H9 (cell line): ENCODE results near the gene PUM1. TPM values are rescaled to one million over a fixed set of nuclear protein-coding genes. Genes with fewer than 3 reads are reported as not detected.

ENCODE experiments used
- DNase-seq: peaks from one replicate; pipeline ENCODE4 v3.0.0-alpha.2; 2017
- H2AFZ ChIP-seq: one replicate; pipeline ENCODE4 v1.6.1; 2013; ENCODE audit warnings: mild to moderate bottlenecking, low read length, control low read depth, moderate library complexity
- H2AK5ac ChIP-seq: 2 replicates; pipeline ENCODE4 v1.6.1; 2013; ENCODE audit warnings: low read length, control low read depth, mixed read lengths; ENCODE audit not compliant: insufficient read length
- H2BK120ac ChIP-seq: one replicate; pipeline ENCODE4 v1.6.1; 2013; ENCODE audit warnings: low read depth, mild to moderate bottlenecking, low read length, control low read depth, inconsistent platforms; ENCODE audit not compliant: poor library complexity, severe bottlenecking
- H2BK12ac ChIP-seq: 2 replicates; pipeline ENCODE4 v1.6.1; 2013; ENCODE audit warnings: low read length, control low read depth, mixed read lengths, low read depth; ENCODE audit not compliant: insufficient read length
- H2BK15ac ChIP-seq: 2 replicates; pipeline ENCODE4 v1.6.1; 2013; ENCODE audit warnings: low read depth, low read length, control low read depth
- H2BK20ac ChIP-seq: one replicate; pipeline ENCODE4 v1.6.1; 2013; ENCODE audit warnings: low read depth, mild to moderate bottlenecking, low read length, control low read depth, inconsistent platforms; ENCODE audit not compliant: poor library complexity, severe bottlenecking
- H2BK5ac ChIP-seq: 2 replicates; pipeline ENCODE4 v1.6.1; 2013; ENCODE audit warnings: low read length, control low read depth, mixed read lengths; ENCODE audit not compliant: insufficient read length
- H3K14ac ChIP-seq: 2 replicates; pipeline ENCODE4 v1.6.1; 2013; ENCODE audit warnings: low read length, control low read depth; ENCODE audit not compliant: insufficient read depth
- H3K18ac ChIP-seq: 2 replicates; pipeline ENCODE4 v1.6.1; 2013; ENCODE audit warnings: low read depth, mild to moderate bottlenecking, mixed read lengths, low read length, control low read depth; ENCODE audit not compliant: insufficient read length
- H3K23ac ChIP-seq: 2 replicates; pipeline ENCODE4 v1.6.1; 2013; ENCODE audit warnings: low read length, control low read depth, mixed read lengths, low read depth; ENCODE audit not compliant: insufficient read length
- H3K23me2 ChIP-seq: 2 replicates; pipeline ENCODE4 v1.6.1; 2013; ENCODE audit warnings: low read depth, mild to moderate bottlenecking, mixed read lengths, low read length, control low read depth; ENCODE audit not compliant: insufficient read length, poor library complexity, severe bottlenecking
- H3K27ac ChIP-seq: 2 replicates; pipeline ENCODE4 v1.5.1; 2013; ENCODE audit warnings: low read length, control low read depth, mixed read lengths, low read depth; ENCODE audit not compliant: insufficient read length
- H3K27me3 ChIP-seq: 2 replicates; pipeline ENCODE4 v1.6.1; 2013; ENCODE audit warnings: low read length, control low read depth, inconsistent platforms; ENCODE audit not compliant: insufficient read depth
- H3K4ac ChIP-seq: 2 replicates; pipeline ENCODE4 v1.6.1; 2013; ENCODE audit warnings: low read depth, mild to moderate bottlenecking, control low read depth, inconsistent platforms, low read length, moderate library complexity
- H3K4me1 ChIP-seq: 2 replicates; pipeline ENCODE4 v1.6.1; 2013; ENCODE audit warnings: low read length, control low read depth, inconsistent platforms; ENCODE audit not compliant: insufficient read depth
- H3K4me2 ChIP-seq: 2 replicates; pipeline ENCODE4 v1.6.1; 2013; ENCODE audit warnings: low read length, control low read depth, mixed read lengths; ENCODE audit not compliant: insufficient read length, insufficient read depth
- H3K56ac ChIP-seq: 2 replicates; pipeline ENCODE4 v1.6.1; 2013; ENCODE audit warnings: low read depth, mild to moderate bottlenecking, mixed read lengths, low read length, control low read depth; ENCODE audit not compliant: insufficient read length
- H3K79me1 ChIP-seq: 2 replicates; pipeline ENCODE4 v1.6.1; 2013; ENCODE audit warnings: low read depth, mild to moderate bottlenecking, moderate library complexity, low read length, control low read depth, inconsistent platforms; ENCODE audit not compliant: insufficient read depth, poor library complexity, severe bottlenecking
- H3K79me2 ChIP-seq: 2 replicates; pipeline ENCODE4 v1.6.1; 2013; ENCODE audit warnings: low read length, control low read depth, inconsistent platforms; ENCODE audit not compliant: insufficient read depth
- H3K9ac ChIP-seq: 2 replicates; pipeline ENCODE4 v1.6.1; 2013; ENCODE audit warnings: low read length, control low read depth, mixed read lengths; ENCODE audit not compliant: insufficient read length; ENCODE audit errors: extremely low read depth
- H3K9me3 ChIP-seq: one replicate; pipeline ENCODE4 v1.6.1; 2013; ENCODE audit warnings: low read depth, low read length, inconsistent platforms; ENCODE audit not compliant: control insufficient read depth
- H3T11ph ChIP-seq: one replicate; pipeline ENCODE4 v1.6.1; 2013; ENCODE audit warnings: mild to moderate bottlenecking, low read length, control low read depth, inconsistent platforms
- H4K20me1 ChIP-seq: one replicate; pipeline ENCODE4 v1.6.1; 2013; ENCODE audit not compliant: control insufficient read depth, insufficient read length, insufficient read depth
- H4K5ac ChIP-seq: 2 replicates; pipeline ENCODE4 v1.6.1; 2013; ENCODE audit warnings: low read depth, mild to moderate bottlenecking, mixed read lengths, low read length, control low read depth; ENCODE audit not compliant: insufficient read length
- H4K8ac ChIP-seq: replicated peaks from 2 replicates; pipeline ENCODE4 v1.6.1; 2013; ENCODE audit warnings: low read length, control low read depth, mixed read lengths, low read depth; ENCODE audit not compliant: insufficient read length
- H4K91ac ChIP-seq: 2 replicates; pipeline ENCODE4 v1.6.1; 2013; ENCODE audit warnings: low read depth, mild to moderate bottlenecking, moderate library complexity, mixed read lengths, low read length, control low read depth; ENCODE audit not compliant: insufficient read length
- H3K27ac Mint-ChIP-seq, 3 experiments: 2 replicates in 2 of 3; 3 replicates in 1 of 3; pipeline ENCODE4 v1.8.0; 2020 to 2021; ENCODE audit warnings: mixed read lengths in 3 of 3, mild to moderate bottlenecking in 1 of 3, moderate library complexity in 1 of 3
- H3K27me3 Mint-ChIP-seq: 2 replicates; pipeline ENCODE4 v1.8.0; 2021; ENCODE audit warnings: low read depth, mild to moderate bottlenecking, moderate library complexity, mixed read lengths
- H3K36me3 Mint-ChIP-seq, 3 experiments: 2 replicates in 2 of 3; 3 replicates in 1 of 3; pipeline ENCODE4 v1.8.0; 2020 to 2021; ENCODE audit warnings: low read depth in 3 of 3, mixed read lengths in 3 of 3; ENCODE audit not compliant: insufficient read depth in 1 of 3
- H3K4me1 Mint-ChIP-seq, 2 experiments: 2 replicates each; pipeline ENCODE4 v1.8.0; 2020; ENCODE audit warnings: mixed read lengths in 2 of 2
- H3K4me3 Mint-ChIP-seq, 2 experiments: 2 replicates in 1 of 2; 3 replicates in 1 of 2; pipeline ENCODE4 v1.8.0; 2020 to 2021; ENCODE audit warnings: mild to moderate bottlenecking in 2 of 2, mixed read lengths in 2 of 2, moderate library complexity in 1 of 2
- H3K9me3 Mint-ChIP-seq, 2 experiments: 2 replicates in 1 of 2; 3 replicates in 1 of 2; pipeline ENCODE4 v1.8.0; 2020; ENCODE audit warnings: mild to moderate bottlenecking in 2 of 2, mixed read lengths in 2 of 2, moderate library complexity in 1 of 2
- CTCF ChIP-seq: fragments of 200-600 bp; sonication (generic); conservative IDR thresholded peaks from 3 replicates; pipeline ENCODE4 v1.8.0; 2021; ENCODE audit warnings: antibody characterized with exemption, mild to moderate bottlenecking
- WGBS: extraction: QIAGEN DNeasy Blood & Tissue Kit; methylation state at CpG from one replicate; pipeline ENCODE4 v1.1.7; 2013; ENCODE audit warnings: missing lambda C conversion rate, low lambda C conversion rate, mixed read lengths; ENCODE audit not compliant: insufficient read length; ENCODE audit errors: extremely low coverage; 5-methylcytosine and 5-hydroxymethylcytosine counted together
- total RNA-seq: library from RNA; stranded (reverse); gene quantifications from 2 replicates; pipeline ENCODE4 v1.2.1, GENCODE V29; 2021

PUM1 gene
- total RNA-seq, 1 experiment from 2014 or later: 164 TPM

DNA sequence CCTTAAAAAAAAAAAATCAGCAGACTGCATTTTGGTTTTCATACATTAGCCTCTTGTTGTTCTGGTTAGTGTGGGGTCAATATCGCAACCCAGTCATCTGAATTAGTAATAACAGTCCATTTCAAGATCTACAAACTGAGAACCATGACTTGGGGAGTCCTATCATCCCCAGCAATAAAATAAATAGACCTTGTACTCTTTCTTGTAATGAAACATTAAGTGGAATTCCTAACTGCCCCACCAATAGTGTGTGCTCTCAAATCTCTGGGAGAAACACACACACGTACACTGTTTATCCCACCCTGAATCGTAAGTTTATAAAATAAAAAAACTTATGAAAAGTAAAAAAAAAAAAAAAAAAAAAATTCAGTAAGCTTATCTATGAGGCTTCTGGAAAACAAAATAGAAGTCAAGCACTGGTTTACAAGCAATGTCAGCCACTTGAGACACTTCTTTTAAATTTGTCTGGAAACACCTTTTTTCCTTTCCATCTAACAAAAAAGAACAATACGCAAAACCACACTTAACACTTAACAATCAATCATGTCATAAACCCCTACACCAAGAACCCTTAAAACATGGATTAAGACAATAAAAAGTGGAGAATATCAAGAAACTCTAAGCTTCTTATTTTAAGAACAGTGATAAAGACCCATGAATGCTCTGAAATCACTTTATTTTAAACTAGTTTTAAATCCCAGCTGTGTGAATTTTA is 53.1 kb downstream of the PUM1 start:
- H3K14ac ChIP-seq: no peak overlapping the region
- H3K23ac ChIP-seq: no peak overlapping the region
- H3K4me1 ChIP-seq: no peaks in the 10 kb centered on the region; the same call in 1 of the 2 replicates
- H3K9me3 Mint-ChIP-seq: no peaks in the 10 kb centered on the region
- H3K4me3 Mint-ChIP-seq: no peak overlapping the region
- H3K4me2 ChIP-seq: no peak overlapping the region
- H2BK5ac ChIP-seq: no peak overlapping the region
- H3K79me1 ChIP-seq: peaks cover 2% of the 10 kb centered on the region
- H2BK20ac ChIP-seq: no peak overlapping the region
- no peak overlapping the region for H2AK5ac ChIP-seq
- no peak overlapping the region for H2BK120ac ChIP-seq
- H3K27ac Mint-ChIP-seq: peak overlapping the region in 1 of 3 experiments; percentile 55; a peak in 1 of 7 replicates
- no peaks in the 10 kb centered on the region for H3K9me3 ChIP-seq
- no peak overlapping the region for H4K5ac ChIP-seq
- H4K8ac ChIP-seq: no peak overlapping the region
- H3K18ac ChIP-seq: no peak overlapping the region
- H3K36me3 Mint-ChIP-seq: no peaks in the 10 kb centered on the region; a peak in 1 of 7 replicates
- H3K27ac ChIP-seq: no peak overlapping the region
- TF ChIP-seq CTCF: no peak
- no peak overlapping the region for H3K9ac ChIP-seq
- H3T11ph ChIP-seq: no peak overlapping the region
- WGBS: 100% methylated on average over 1 of the region's 4 CpGs
- H4K91ac ChIP-seq: no peak overlapping the region
- H3K4me1 Mint-ChIP-seq: peaks cover 39 to 47% of the 10 kb centered on the region in 2 experiments
- no peak overlapping the region for H2BK15ac ChIP-seq
- H3K27me3 Mint-ChIP-seq: no peaks in the 10 kb centered on the region
- no peak overlapping the region for H3K56ac ChIP-seq
- no peaks in the 10 kb centered on the region for H4K20me1 ChIP-seq
- H3K4ac ChIP-seq: no peak overlapping the region
- H2AFZ ChIP-seq: no peak overlapping the region
- no peak for DNase-seq
- no peaks in the 10 kb centered on the region for H3K23me2 ChIP-seq
- H2BK12ac ChIP-seq: no peak overlapping the region
- no peaks in the 10 kb centered on the region for H3K27me3 ChIP-seq
- peaks cover 47% of the 10 kb centered on the region for H3K79me2 ChIP-seq
